A549 (cell line): Measurements from ENCODE around the gene FBLIM1.

Experiments used
- CEBPB ChIP-seq, 2 experiments: fragments of >200 bp in 1 of 2; sonication (Bioruptor Twin) in 1 of 2; formaldehyde crosslinking in 1 of 2; IDR thresholded peaks; 2 replicates each; pipeline ENCODE4 v1.6.1; 2012 to 2016
- CHD2 ChIP-seq: fragments of 150-350 bp; IDR thresholded peaks from 2 replicates; pipeline ENCODE4 v1.6.1; 2014; ENCODE audit warnings: low read length; ENCODE audit not compliant: partially characterized antibody
- EHMT2 ChIP-seq: fragments of 200-600 bp; sonication (generic); IDR thresholded peaks from 2 replicates; pipeline ENCODE4 v1.6.1; 2016; ENCODE audit warnings: antibody characterized with exemption, low read depth, mild to moderate bottlenecking, moderate library complexity
- EP300 ChIP-seq, 2 experiments: fragments of >200 bp; sonication (Bioruptor Twin); formaldehyde crosslinking; IDR thresholded peaks; 2 replicates in 1 of 2; 3 replicates in 1 of 2; pipeline ENCODE4 v1.6.1; 2016 to 2017
- HOXA7 ChIP-seq: fragments of 250-450 bp; sonication (Bioruptor Pico); IDR thresholded peaks from 2 replicates; pipeline ENCODE4 v1.5.0; 2020; ENCODE audit warnings: mild to moderate bottlenecking, moderate library complexity
- JUN ChIP-seq, 2 experiments: fragments of >200 bp; sonication (Bioruptor Twin); formaldehyde crosslinking; IDR thresholded peaks; 2 replicates in 1 of 2; 3 replicates in 1 of 2; pipeline ENCODE4 v1.6.1; 2016 to 2017
- MAX ChIP-seq: IDR thresholded peaks from 2 replicates; pipeline ENCODE4 v1.6.1; 2012
- MAZ ChIP-seq: fragments of 150-350 bp; IDR thresholded peaks from 2 replicates; pipeline ENCODE4 v1.6.1; 2014; ENCODE audit warnings: antibody characterized with exemption, low read depth, low read length, borderline replicate concordance
- MYC ChIP-seq: IDR thresholded peaks from 2 replicates; pipeline ENCODE4 v1.6.1; 2012; ENCODE audit warnings: mild to moderate bottlenecking, inconsistent platforms, low read length, improper control_type of control experiment, borderline replicate concordance
- POLR2A ChIP-seq: IDR thresholded peaks from 2 replicates; pipeline ENCODE4 v1.6.1; 2012; ENCODE audit warnings: mild to moderate bottlenecking, low read length
- RCOR1 ChIP-seq: fragments of 150-350 bp; IDR thresholded peaks from 2 replicates; pipeline ENCODE4 v1.6.1; 2014; ENCODE audit warnings: antibody characterized with exemption, low read length, low read depth
- USF2 ChIP-seq: fragments of 450-650 bp; IDR thresholded peaks from 2 replicates; pipeline ENCODE4 v1.6.1; 2014; ENCODE audit warnings: antibody characterized with exemption
- TF ChIP-seq, protein P1 (sequence below): fragments of >200 bp; sonication (Bioruptor Twin); formaldehyde crosslinking; IDR thresholded peaks from 3 replicates; pipeline ENCODE4 v1.5.1; 2016

DNA sequence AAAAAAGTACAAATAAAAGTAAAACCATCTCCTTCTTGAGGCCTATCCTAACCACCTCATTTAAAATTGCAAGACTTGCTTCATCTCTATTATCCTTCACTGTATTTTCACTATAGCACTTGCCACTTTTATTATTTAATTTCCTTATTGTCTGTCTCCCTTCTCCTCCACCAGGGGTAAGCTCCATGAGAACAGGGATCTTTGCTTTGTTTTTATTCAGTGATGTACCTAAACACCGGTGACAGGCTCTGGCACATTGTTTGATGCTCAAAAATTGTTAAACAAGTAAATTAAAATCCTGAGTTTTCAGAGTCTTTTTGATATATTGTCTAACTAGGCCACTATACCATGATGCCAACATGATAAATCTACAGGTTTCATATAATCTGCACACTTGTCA, 71.7 kb downstream of the FBLIM1 start:
- TF ChIP-seq RCOR1 = no peak
- no peak for TF ChIP-seq HOXA7
- TF ChIP-seq POLR2A = no peak
- no peak for TF ChIP-seq EHMT2
- TF ChIP-seq, protein P1, sequence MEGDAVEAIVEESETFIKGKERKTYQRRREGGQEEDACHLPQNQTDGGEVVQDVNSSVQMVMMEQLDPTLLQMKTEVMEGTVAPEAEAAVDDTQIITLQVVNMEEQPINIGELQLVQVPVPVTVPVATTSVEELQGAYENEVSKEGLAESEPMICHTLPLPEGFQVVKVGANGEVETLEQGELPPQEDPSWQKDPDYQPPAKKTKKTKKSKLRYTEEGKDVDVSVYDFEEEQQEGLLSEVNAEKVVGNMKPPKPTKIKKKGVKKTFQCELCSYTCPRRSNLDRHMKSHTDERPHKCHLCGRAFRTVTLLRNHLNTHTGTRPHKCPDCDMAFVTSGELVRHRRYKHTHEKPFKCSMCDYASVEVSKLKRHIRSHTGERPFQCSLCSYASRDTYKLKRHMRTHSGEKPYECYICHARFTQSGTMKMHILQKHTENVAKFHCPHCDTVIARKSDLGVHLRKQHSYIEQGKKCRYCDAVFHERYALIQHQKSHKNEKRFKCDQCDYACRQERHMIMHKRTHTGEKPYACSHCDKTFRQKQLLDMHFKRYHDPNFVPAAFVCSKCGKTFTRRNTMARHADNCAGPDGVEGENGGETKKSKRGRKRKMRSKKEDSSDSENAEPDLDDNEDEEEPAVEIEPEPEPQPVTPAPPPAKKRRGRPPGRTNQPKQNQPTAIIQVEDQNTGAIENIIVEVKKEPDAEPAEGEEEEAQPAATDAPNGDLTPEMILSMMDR = no peak
- no peak for TF ChIP-seq JUN (IDR thresholded peaks at IDR 0.05)
- TF ChIP-seq CEBPB (IDR thresholded peaks at IDR 0.05) = no peak
- no peak for TF ChIP-seq MYC
- no peak for TF ChIP-seq USF2
- no peak for TF ChIP-seq CHD2
- TF ChIP-seq EP300 (IDR thresholded peaks at IDR 0.05) = no peak
- TF ChIP-seq MAX = no peak
- no peak for TF ChIP-seq MAZ
